A673 (cell line): ENCODE results near the gene NPB.

Experiments used
- EZH2 ChIP-seq: fragments of 200-600 bp; sonication (generic); IDR thresholded peaks from 2 replicates; pipeline ENCODE4 v1.6.1; 2017; ENCODE audit warnings: borderline replicate concordance, low read depth, mild to moderate bottlenecking, mixed read lengths, antibody characterized with exemption, low read length; ENCODE audit not compliant: poor library complexity, severe bottlenecking
- TF ChIP-seq, protein P1 (sequence below): fragments of 300-800, 200-600 bp; sonication (generic); conservative IDR thresholded peaks from 2 replicates; pipeline ENCODE4 v1.5.1; 2017; ENCODE audit warnings: low read depth, mild to moderate bottlenecking, antibody characterized with exemption, low read length, moderate library complexity, mixed read lengths

DNA sequence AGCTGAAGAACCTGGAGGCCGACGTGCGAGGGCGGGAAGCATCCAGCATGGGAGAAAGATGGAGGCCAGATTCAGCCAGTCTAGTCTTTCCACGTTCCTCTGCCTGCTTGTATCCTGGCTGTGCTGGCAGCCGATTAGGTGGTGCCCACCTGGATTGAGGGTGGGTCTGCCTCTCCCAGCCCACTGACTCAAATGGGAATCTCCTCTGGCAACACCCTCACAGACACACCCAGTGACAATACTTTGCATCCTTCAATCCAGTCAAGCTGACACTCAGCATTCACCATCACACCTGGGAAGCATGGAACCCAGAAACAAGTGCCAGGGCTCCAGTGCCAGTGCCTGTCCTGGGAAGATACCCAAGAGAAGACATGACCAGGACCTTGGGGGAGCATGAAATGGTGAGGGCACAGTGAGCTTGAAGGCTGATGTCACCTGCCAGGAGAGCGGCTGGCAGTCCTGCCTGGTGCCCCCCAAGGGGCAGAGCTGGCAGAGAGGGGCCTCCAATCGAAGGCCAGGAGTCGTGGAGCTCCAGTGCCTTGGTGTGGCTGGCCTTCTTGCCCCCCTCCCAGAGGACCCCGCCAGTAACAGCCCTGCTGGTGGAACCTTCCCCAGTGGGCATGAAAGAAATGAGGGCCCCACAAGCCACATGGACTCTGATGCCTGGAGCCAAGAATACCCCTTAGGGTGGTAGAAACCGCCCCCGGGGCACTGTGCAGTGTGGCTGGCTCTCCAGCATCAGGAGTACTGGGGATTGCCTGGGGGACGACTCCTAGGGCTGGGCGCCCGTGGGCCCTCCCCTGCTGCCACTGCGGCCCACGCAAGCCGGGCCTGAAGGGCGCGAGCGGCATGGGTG is 643 bp upstream of the NPB start:
- TF ChIP-seq, protein P1, sequence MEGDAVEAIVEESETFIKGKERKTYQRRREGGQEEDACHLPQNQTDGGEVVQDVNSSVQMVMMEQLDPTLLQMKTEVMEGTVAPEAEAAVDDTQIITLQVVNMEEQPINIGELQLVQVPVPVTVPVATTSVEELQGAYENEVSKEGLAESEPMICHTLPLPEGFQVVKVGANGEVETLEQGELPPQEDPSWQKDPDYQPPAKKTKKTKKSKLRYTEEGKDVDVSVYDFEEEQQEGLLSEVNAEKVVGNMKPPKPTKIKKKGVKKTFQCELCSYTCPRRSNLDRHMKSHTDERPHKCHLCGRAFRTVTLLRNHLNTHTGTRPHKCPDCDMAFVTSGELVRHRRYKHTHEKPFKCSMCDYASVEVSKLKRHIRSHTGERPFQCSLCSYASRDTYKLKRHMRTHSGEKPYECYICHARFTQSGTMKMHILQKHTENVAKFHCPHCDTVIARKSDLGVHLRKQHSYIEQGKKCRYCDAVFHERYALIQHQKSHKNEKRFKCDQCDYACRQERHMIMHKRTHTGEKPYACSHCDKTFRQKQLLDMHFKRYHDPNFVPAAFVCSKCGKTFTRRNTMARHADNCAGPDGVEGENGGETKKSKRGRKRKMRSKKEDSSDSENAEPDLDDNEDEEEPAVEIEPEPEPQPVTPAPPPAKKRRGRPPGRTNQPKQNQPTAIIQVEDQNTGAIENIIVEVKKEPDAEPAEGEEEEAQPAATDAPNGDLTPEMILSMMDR = no peak
- TF ChIP-seq EZH2 = no peak
